GM21447 (cell line): ENCODE measurements around the gene FNDC1.

Source experiments
- ATAC-seq: cut with Tn5 transposase; IDR thresholded peaks from one replicate; pipeline ENCODE4 v1.9.1; 2021; ENCODE audit not compliant: unreplicated experiment

FNDC1 gene

DNA sequence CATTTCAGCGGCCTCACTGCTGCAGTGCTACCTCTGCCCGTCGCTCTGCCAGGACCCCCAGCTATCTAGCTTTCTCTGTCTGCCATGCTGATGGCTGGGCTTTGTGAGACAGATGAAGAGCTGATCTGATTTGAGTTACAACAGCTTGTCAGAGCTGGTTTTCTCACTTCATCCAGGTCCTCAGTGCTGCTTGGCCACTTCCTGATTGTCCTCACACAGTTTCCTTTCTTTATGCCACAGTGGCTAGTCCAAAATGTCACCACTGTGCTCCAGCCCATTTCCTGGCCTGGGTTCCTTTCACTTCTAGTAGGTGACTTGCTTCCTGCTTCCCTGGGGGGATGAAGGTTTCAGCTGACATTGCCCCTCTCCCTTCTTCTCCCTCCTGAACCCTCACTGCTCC, 35.4 kb downstream of the FNDC1 start:
- ATAC-seq, result no peak

DNA sequence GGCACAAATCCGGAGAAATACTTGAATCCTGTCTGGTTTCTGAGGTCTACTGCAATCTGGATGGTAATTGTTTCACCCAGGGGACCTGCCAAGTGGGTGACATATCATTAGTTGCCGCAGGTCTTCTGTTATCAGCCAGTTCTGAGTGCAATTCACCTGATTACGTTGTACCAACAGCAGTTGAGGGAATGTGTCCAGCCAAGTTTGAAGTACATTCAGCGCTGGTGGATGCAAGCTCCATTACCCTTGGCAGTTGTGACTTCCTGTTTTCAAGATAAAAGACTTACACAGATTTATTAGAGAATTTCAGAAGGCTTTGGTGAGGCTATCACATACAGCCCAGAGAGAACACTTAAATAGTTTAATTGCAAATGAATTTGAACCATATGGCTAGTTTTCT, 42.8 kb downstream of the FNDC1 start:
- ATAC-seq, result no peak

DNA sequence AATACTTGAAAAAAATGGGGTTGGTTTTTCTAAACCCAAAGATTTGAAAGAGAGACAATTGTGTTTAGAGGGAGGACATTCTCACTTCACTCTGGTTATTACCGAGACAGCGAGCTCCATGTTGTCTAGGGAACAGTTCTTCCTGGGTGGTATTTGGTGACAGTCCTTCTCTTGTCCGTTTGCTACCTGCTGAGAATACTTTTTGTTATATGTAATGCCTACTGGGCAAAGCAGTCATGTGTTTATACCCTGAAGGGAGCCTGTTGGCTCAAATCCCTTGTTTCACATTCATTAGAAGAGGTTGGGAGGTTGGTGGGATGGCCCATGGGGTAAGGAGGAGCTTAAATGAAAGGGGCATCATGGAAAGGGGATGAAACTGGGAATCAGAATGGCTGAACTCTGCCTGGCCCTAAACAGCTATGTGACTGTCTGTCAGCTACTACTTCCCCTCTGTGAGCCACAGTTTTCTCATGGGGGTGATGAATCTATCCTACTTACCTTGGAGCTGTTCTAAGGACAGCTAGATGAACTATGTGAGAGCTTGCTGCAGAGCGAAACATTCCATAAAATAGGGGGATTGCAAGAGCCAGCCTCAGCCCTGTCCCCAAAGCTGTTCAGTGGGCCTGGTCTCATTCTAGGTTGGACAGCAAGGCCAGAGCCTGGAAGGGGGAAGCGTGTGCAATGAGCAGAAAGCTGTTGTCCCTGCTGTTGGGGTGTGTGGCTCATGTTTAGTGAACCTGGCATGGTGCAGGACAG, 43.5 kb downstream of the FNDC1 start:
- no peak for ATAC-seq

DNA sequence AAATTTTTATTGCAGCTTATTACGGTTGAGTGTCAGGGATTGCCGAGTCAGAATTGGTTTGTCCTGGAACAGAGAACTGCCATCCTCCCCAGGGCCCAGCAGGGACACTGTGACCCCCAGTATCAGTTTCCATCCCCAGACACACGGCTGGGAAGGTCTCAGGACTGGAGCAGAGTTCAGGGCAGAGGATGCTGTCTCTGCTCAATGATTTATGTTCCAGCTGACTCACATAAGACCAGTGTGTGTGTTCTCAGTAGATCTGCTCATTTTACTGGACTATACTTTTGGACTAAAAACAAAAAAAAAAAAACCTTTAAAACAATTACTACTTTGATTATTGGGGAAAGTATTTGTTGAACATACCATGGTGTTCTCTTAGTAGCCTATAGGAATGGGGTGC, 44.2 kb downstream of the FNDC1 start:
- no peak for ATAC-seq

DNA sequence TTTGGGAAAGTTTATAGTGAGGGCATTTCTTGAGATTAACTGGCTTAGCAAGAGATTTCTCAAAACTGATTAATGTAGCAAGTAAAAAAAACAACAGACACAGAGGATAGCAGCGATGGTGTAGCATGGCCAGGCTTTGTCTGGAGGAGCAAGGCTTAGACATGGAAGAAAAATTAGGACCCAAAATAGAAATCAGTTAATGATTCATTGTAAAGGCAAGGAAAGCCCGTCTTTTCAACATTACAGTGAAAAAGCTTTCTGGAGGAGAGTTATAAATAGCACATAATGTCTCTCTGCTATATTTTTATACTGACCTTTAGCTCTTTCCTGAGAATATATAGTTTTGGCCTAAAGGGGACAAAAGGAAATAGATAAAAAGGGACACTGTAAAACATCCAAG, 45.1 kb downstream of the FNDC1 start:
- ATAC-seq, result no peak

DNA sequence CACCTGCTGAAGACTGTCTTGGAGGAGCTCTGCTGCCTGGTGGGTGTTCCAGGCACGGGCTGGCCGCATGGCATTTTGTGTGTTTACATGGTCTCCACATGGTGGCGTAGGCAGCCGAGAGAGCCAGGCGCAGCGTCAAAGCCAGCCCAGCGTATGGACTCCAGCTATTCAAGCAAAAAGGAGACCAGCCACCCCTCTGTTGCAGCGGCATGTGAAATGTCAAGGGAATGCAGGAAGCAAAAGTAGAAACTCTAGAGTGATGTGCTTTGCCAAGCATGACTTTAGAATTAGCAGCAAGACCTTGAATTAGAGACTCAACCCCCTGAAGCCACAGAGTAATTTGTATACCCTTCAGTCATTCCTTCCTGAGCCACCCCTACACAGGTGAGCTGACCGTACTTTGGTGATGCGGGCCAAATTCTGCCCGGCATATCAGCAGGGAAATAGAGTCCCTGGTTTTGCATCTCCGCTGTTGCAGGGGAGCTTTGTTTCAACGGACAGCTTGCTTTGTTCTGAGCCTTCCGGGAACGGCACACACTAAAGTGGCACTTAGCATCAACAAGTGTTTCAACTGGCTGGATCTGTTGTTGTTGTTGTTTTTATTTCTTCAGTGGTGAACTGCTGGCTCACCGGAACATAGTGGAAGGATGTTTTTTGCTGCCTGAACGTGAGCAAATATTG, 48.5 kb downstream of the FNDC1 start:
- no peak for ATAC-seq

DNA sequence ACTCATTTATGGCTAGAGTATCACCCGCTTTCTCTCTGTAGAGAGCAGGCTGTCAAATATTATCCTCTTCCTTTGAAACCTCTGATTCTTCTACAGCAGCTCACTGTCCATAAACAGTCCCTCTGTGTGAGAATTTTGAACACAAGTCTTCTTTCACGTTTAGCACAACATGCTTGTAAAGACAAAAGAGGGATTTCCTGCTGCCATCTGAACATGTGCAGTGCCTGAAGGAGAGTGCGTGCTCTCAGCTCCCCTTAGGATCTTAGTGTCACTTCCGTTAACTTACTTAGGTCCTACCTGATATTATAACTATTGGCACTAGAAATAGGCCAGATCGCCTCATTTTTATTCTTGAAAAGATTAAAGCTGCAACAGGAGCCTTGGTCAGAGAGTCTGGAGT, 50.9 kb downstream of the FNDC1 start:
- ATAC-seq, result no peak

DNA sequence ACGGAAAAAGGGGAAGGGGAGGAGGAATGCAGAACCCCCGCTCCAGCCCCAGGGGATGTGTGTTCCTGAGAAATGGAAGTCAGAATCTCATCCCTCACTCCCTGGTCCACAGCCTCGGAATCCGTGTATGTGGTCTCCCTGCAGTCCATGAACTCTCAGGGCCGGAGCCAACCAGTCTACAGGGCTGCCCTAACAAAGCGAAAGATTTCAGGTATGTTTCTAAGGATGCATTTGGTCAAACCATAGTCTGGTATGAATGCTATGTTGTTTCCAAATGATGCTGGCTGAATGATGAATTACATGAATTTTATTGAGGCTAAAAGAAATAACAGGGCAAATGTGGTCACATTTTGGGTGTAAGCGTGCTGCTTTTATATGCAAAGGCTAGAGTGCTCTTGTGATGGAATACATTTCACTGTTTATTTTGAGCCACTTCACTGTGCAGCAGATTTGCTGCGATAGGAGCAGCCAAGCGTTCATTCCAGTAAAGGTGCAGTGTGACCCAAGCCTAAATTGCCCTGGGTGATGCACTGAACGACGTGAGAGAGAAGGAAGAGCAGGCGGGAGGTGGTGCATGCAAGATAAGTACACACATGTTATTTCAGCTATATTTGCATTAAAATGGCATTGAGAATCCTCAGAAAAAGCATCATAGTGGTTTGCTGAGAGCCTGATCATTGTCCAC, 52.4 kb downstream of the FNDC1 start:
- ATAC-seq, result no peak

DNA sequence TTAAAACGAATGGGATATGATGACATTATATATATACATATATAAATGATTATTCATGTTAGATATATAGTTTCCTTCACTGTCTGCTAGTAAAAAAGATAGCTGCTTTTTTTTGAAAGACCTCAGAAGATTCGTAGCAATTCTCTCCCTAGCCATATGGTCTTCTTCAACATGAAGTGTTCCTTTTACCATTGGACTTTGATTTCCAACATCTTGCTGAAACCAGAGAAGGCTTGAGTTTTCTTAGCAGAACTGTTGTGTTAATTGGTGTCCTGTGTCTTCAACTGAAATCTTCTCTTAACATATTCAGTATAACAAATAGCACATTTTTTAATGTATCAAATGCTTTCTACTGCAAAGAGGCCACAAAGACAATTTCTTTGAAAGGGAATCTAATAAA, 55.3 kb downstream of the FNDC1 start:
- no peak for ATAC-seq

DNA sequence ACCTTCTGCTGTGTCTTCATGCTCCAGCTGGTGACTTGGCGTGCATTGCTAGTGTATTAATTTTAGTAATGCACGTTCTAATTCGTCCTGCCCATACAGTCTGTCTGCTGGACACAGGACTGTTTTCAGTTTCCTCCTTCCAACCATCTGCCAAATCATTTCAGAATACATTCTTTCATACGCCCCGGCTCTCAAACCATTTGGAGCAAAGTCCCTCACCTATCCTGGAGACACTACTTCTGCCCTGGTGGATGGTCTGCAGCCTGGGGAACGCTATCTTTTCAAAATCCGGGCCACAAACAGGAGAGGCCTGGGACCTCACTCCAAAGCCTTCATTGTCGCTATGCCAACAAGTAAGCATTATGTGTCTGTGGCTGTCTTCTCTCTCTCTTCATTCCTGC, 60.5 kb downstream of the FNDC1 start:
- ATAC-seq, result no peak

DNA sequence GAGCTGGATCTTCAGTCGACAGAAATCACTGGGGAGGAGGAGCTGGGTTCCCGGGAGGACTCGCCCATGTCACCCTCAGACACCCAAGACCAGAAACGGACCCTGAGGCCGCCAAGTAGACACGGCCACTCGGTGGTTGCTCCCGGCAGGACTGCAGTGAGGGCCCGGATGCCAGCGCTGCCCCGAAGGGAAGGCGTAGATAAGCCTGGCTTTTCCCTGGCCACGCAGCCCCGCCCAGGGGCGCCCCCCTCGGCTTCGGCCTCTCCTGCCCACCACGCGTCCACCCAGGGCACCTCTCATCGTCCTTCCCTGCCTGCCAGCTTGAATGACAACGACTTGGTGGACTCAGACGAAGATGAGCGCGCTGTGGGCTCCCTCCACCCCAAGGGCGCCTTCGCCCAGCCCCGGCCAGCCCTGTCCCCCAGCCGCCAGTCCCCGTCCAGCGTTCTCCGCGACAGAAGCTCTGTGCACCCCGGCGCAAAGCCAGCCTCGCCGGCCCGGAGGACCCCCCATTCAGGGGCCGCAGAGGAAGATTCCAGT, 63.0 kb downstream of the FNDC1 start:
- no peak for ATAC-seq

DNA sequence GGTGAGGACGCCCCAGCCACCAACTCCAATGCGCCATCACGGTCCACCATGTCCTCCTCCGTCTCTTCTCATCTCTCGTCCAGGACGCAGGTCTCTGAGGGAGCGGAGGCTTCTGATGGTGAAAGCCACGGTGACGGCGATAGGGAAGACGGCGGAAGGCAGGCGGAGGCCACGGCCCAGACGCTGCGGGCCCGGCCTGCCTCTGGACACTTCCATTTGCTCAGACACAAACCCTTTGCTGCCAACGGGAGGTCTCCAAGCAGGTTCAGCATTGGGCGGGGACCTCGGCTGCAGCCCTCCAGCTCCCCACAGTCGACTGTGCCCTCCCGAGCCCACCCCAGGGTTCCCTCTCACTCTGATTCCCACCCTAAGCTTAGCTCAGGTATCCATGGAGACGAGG, 63.6 kb downstream of the FNDC1 start:
- ATAC-seq, result no peak

DNA sequence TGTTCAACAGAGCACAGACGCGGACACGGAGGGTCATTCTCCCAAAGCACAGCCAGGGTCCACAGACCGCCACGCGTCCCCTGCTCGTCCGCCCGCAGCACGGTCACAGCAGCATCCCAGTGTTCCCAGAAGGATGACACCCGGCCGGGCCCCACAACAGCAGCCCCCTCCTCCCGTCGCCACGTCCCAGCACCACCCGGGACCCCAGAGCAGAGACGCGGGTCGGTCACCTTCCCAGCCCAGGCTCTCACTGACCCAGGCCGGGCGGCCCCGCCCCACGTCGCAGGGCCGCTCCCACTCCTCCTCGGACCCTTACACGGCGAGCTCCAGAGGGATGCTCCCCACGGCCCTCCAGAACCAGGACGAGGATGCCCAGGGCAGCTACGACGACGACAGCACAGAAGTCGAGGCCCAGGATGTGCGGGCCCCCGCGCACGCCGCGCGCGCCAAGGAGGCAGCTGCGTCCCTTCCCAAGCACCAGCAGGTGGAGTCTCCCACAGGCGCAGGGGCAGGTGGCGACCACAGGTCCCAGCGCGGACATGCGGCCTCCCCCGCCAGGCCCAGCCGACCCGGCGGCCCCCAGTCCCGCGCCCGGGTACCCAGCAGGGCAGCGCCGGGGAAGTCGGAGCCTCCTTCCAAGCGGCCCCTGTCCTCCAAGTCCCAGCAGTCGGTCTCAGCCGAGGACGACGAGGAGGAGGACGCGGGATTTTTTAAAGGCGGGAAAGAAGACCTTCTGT, 64.3 kb downstream of the FNDC1 start:
- no peak for ATAC-seq

DNA sequence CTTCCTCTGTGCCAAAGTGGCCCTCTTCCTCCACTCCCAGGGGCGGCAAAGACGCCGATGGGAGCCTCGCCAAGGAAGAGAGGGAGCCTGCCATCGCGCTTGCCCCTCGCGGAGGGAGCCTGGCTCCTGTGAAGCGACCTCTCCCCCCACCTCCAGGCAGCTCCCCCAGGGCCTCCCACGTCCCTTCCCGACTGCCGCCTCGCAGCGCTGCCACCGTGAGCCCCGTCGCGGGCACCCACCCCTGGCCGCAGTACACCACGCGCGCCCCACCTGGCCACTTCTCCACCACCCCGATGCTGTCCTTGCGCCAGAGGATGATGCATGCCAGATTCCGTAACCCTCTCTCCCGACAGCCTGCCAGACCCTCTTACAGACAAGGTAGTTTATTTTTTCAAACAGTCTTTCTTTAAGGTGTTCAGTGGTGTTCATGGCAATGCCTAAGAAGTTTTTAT, 64.9 kb downstream of the FNDC1 start:
- no peak for ATAC-seq

DNA sequence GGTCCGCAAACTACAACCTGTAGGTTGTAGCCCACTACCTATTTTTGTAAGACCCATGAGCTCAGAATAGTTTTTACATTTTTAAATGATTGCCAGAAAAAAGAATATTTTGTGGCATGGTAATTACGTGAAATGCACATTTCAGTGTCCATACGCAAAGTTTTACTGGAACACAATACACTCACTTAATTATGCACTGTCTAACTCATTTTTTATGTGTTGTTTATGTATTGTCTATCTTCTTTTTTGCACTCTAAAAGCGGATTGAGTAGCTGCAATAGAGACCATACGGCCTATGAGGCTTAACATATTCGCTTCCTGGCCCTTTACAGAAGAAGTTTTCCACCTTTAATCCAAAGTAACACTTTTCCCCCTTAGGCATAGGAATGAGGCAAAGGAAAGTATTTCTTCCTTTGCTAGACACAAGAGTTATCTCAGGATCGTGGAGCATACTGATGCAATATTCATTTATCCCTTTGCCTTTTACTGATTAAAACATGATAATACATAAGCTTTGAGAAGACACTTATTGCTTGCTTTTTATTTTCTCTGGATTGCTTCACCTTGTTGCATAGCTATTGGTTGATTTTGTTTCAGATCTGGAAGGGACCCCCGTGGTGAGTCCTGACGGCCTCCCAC, 69.8 kb downstream of the FNDC1 start:
- ATAC-seq, result no peak

DNA sequence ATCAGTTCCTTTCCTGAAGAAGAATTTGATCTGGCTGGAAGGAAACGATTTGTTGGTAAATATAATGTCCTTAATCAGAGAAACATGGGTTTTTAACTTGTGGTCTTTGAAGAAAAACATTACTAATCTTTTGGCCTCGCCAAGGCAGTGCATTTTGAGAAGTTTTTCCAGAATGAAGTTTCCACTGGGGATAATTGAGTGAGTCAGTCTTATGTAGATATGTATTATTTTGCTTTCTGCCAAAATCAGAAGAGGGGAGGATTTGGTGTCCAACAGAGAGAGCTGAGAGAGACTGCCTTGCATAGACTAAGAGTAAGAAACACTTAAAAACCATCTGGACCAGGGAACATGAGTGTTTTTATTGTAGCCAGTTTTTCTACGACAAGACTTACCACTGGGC, 79.9 kb downstream of the FNDC1 start:
- no peak for ATAC-seq

DNA sequence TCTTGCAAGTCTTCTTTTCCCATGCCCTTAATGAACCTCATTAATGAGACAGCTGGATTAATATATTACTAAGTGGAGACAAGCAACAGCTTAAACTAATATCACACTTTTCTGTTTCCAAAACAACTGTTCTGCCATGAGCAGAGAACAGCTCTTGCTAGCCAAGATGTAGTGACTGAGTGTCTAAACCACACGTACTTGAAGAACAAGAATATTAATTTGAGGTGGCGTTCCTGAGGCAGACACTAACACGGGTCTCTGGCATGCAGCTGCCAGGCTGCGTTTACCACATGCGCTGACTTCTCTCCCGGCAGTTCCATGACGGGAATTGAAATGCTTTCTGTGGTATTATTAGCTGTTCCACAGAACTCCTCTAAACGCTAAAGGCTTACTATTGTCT, 80.6 kb downstream of the FNDC1 start:
- ATAC-seq, result no peak

DNA sequence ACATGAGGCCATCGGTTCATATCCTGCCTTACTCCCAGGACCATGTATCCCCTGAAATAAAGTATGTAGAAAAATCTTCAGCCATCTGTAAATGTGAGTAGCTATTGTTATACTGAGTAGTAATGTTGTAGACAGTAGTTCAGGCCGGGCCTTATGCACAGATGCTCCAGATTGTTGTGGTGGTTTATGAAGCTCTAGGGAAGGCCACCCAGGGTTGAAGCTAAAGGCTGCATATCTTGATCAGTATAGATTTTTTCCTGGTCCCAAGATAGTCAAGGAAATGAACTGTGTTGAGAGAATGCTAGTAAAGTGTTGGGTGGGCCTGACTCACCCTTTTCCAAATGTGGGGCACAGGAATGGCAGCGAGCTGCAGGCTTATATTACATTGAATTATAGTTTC, 81.4 kb downstream of the FNDC1 start:
- no peak for ATAC-seq

DNA sequence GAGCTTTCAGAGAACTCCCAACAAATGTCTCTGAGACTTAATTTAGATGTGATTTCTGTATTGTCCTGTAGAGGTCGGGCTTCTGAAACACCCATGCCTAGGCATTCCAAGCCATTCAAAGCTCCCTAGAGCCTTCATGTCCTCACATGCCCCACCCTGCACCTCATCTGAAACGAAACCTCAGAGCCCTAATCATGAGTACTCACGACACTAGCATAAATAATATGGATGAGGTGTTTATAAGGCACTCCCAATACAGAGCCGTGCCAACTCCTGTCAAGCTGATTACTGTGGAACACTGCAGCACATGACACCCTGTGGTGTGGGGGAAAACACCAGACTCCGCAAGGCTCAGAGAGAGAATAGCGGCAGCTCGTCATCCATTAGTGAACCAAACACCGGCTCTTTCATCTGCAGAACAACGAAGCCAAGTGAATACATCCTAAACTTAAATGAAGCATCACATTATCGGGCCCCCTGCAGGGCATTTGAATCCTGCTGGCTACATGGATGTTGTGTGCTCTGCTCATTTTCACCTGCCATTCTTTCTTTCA, 83.8 kb downstream of the FNDC1 start:
- peak; percentile 65 for ATAC-seq

DNA sequence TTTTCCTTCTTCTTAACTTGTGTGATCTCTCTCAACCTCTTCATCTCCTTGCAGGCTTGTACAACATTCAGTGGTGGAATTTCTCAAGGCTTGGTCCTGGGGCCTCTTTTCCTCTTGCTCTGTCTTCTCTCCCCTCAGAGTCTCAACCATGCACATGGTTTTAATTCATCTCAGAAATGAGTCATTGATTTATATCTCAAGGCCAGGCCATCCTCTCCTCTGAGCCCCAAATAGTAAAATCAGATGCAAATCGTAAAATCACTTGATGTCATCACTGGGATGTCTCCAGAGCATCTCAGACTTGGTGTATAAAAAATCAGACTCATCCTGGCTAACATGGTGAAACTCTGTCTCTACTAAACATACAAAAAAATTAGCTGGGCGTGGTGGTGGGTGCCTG, 85.0 kb downstream of the FNDC1 start:
- ATAC-seq, result no peak
